ENCODE measurements around the gene UBE2L6. TPM values are rescaled to one million over a fixed set of nuclear protein-coding genes. Genes with fewer than 3 reads are reported as not detected.
A peak's percentile ranks its signal among the peaks of the same experiment; 100 is the strongest.

The UBE2L6 gene
- total RNA-seq = 100 to 1,000 TPM; 117 to 136 (median 122) TPM

- Mint-ChIP-seq H3K4me1 (ENCODE audit: low read depth) (peaks cover 43% of the 10 kb centered on the region), H3K9me3 (no peaks in the 10 kb centered on the region), H3K36me3 (ENCODE audit: insufficient read depth) (peaks cover 6% of the 10 kb centered on the region), H3K4me3 (peak within 1 kb of the TSS; percentile 98), H3K27me3 (ENCODE audit: low read depth) (no peaks in the 10 kb centered on the region)
- DNase-seq = peak; percentile 66
- peak; percentile 82 to 84 for ATAC-seq
Measured at GRCh38 chr11:57567515-57568329, at the start of gene UBE2L6. TSS of gene UBE2L6 (minus strand) at chr11:57567672. CDS start at chr11:57567611, 61 bp downstream.

GRCh38 chr11:57616595-57616994 lies 49.1 kb upstream of the UBE2L6 start:
- Mint-ChIP-seq H3K4me1 (ENCODE audit: low read depth) (no peaks in the 10 kb centered on the region), H3K4me3 (no peak overlapping the region), H3K9me3 (peaks cover 3% of the 10 kb centered on the region), H3K36me3 (ENCODE audit: insufficient read depth) (no peaks in the 10 kb centered on the region), H3K27me3 (ENCODE audit: low read depth) (peaks cover 13% of the 10 kb centered on the region)
- ATAC-seq = no peak
- no peak for DNase-seq

- no peaks in the 10 kb centered on the region for H3K4me1 Mint-ChIP-seq (ENCODE audit: low read depth)
- no peaks in the 10 kb centered on the region for H3K36me3 Mint-ChIP-seq (ENCODE audit: insufficient read depth)
- H3K27me3 Mint-ChIP-seq (ENCODE audit: low read depth) = peaks cover 13% of the 10 kb centered on the region
- no peak overlapping the region for H3K4me3 Mint-ChIP-seq
- no peak for DNase-seq
- H3K9me3 Mint-ChIP-seq = no peaks in the 10 kb centered on the region
- ATAC-seq = no peak
Measured at GRCh38 chr11:57615308-57615707, 47.8 kb upstream of the UBE2L6 start.

GRCh38 chr11:57614234-57614772 lies 46.8 kb upstream of the UBE2L6 start:
- Mint-ChIP-seq H3K4me1 (ENCODE audit: low read depth) (no peaks in the 10 kb centered on the region), H3K36me3 (ENCODE audit: insufficient read depth) (no peaks in the 10 kb centered on the region), H3K9me3 (no peaks in the 10 kb centered on the region), H3K4me3 (no peak overlapping the region), H3K27me3 (ENCODE audit: low read depth) (peaks cover 13% of the 10 kb centered on the region)
- ATAC-seq (no peak), DNase-seq (no peak)

GRCh38 chr11:57610170-57610569 lies 42.7 kb upstream of the UBE2L6 start:
- ATAC-seq = no peak
- Mint-ChIP-seq H3K27me3 (ENCODE audit: low read depth) (peaks cover 9% of the 10 kb centered on the region), H3K9me3 (no peaks in the 10 kb centered on the region), H3K4me1 (ENCODE audit: low read depth) (no peaks in the 10 kb centered on the region), H3K4me3 (no peak overlapping the region), H3K36me3 (ENCODE audit: insufficient read depth) (no peaks in the 10 kb centered on the region)
- DNase-seq = no peak

- Mint-ChIP-seq H3K4me1 (ENCODE audit: low read depth) (no peaks in the 10 kb centered on the region), H3K36me3 (ENCODE audit: insufficient read depth) (no peaks in the 10 kb centered on the region), H3K9me3 (no peaks in the 10 kb centered on the region), H3K27me3 (ENCODE audit: low read depth) (peaks cover 10% of the 10 kb centered on the region), H3K4me3 (no peak overlapping the region)
- ATAC-seq = no peak
- no peak for DNase-seq
Measured at GRCh38 chr11:57605028-57605420, 37.6 kb upstream of the UBE2L6 start.

GRCh38 chr11:57604296-57605027 lies 37.0 kb upstream of the UBE2L6 start:
- ATAC-seq = no peak
- Mint-ChIP-seq H3K9me3 (no peaks in the 10 kb centered on the region), H3K36me3 (ENCODE audit: insufficient read depth) (no peaks in the 10 kb centered on the region), H3K27me3 (ENCODE audit: low read depth) (peaks cover 16% of the 10 kb centered on the region), H3K4me3 (no peak overlapping the region), H3K4me1 (ENCODE audit: low read depth) (no peaks in the 10 kb centered on the region)
- DNase-seq = no peak

GRCh38 chr11:57601297-57601696 lies 33.8 kb upstream of the UBE2L6 start:
- no peaks in the 10 kb centered on the region for H3K36me3 Mint-ChIP-seq (ENCODE audit: insufficient read depth)
- no peak overlapping the region for H3K4me3 Mint-ChIP-seq
- DNase-seq (no peak), ATAC-seq (no peak)
- H3K27me3 Mint-ChIP-seq (ENCODE audit: low read depth) = peaks cover 32% of the 10 kb centered on the region
- no peaks in the 10 kb centered on the region for H3K9me3 Mint-ChIP-seq
- no peaks in the 10 kb centered on the region for H3K4me1 Mint-ChIP-seq (ENCODE audit: low read depth)

GRCh38 chr11:57599381-57599780 lies 31.9 kb upstream of the UBE2L6 start:
- Mint-ChIP-seq H3K4me3 (no peak overlapping the region), H3K36me3 (ENCODE audit: insufficient read depth) (no peaks in the 10 kb centered on the region), H3K4me1 (ENCODE audit: low read depth) (no peaks in the 10 kb centered on the region), H3K27me3 (ENCODE audit: low read depth) (peaks cover 36% of the 10 kb centered on the region), H3K9me3 (no peaks in the 10 kb centered on the region)
- DNase-seq (no peak), ATAC-seq (no peak)

GRCh38 chr11:57598831-57599155 lies 31.3 kb upstream of the UBE2L6 start:
- Mint-ChIP-seq H3K27me3 (ENCODE audit: low read depth) (peaks cover 42% of the 10 kb centered on the region), H3K4me1 (ENCODE audit: low read depth) (no peaks in the 10 kb centered on the region), H3K9me3 (no peaks in the 10 kb centered on the region), H3K4me3 (no peak overlapping the region), H3K36me3 (ENCODE audit: insufficient read depth) (no peaks in the 10 kb centered on the region)
- ATAC-seq (no peak), DNase-seq (no peak)

GRCh38 chr11:57597916-57598830 lies 30.7 kb upstream of the UBE2L6 start:
- ATAC-seq = no peak
- Mint-ChIP-seq H3K36me3 (ENCODE audit: insufficient read depth) (no peaks in the 10 kb centered on the region), H3K4me3 (no peak overlapping the region), H3K4me1 (ENCODE audit: low read depth) (no peaks in the 10 kb centered on the region), H3K27me3 (ENCODE audit: low read depth) (peaks cover 42% of the 10 kb centered on the region), H3K9me3 (no peaks in the 10 kb centered on the region)
- no peak for DNase-seq

GRCh38 chr11:57597461-57597915 lies 30.0 kb upstream of the UBE2L6 start, which contains the start of gene SERPING1:
TSS of gene SERPING1 (plus strand) at chr11:57597685. CDS start at chr11:57598271, 586 bp downstream.
- Mint-ChIP-seq H3K27me3 (ENCODE audit: low read depth) (peaks cover 44% of the 10 kb centered on the region), H3K36me3 (ENCODE audit: insufficient read depth) (no peaks in the 10 kb centered on the region), H3K4me3 (no peak within 1 kb of the TSS), H3K4me1 (ENCODE audit: low read depth) (no peaks in the 10 kb centered on the region), H3K9me3 (no peaks in the 10 kb centered on the region)
- DNase-seq = no peak
- ATAC-seq = no peak

GRCh38 chr11:57596266-57596885 lies 28.9 kb upstream of the UBE2L6 start:
- H3K9me3 Mint-ChIP-seq = no peaks in the 10 kb centered on the region
- peaks cover 44% of the 10 kb centered on the region for H3K27me3 Mint-ChIP-seq (ENCODE audit: low read depth)
- ATAC-seq (no peak), DNase-seq (no peak)
- no peak overlapping the region for H3K4me3 Mint-ChIP-seq
- no peaks in the 10 kb centered on the region for H3K36me3 Mint-ChIP-seq (ENCODE audit: insufficient read depth)
- no peaks in the 10 kb centered on the region for H3K4me1 Mint-ChIP-seq (ENCODE audit: low read depth)
